HAP-1 (cell line): ENCODE measurements around the gene MRPL48.
A peak's percentile ranks its signal among the peaks of the same experiment; 100 is the strongest.

Experiments used
- DNase-seq, 2 experiments: peaks; one replicate each; pipeline ENCODE4 v3.0.0-alpha.2; 2016 to 2020; ENCODE audit warnings: low spot score in 2 of 2
- H3K27me3 ChIP-seq: fragments of 250-450 bp; sonication (Bioruptor Pico); 2 replicates; pipeline ENCODE4 v1.5.1; 2020; ENCODE audit warnings: low read depth, mild to moderate bottlenecking, moderate library complexity
- H3K36me3 ChIP-seq: fragments of 250-450 bp; sonication (Bioruptor Pico); replicated peaks from 2 replicates; pipeline ENCODE4 v1.5.1; 2020; ENCODE audit warnings: mild to moderate bottlenecking
- H3K4me1 ChIP-seq: fragments of 250-450 bp; sonication (Bioruptor Pico); 2 replicates; pipeline ENCODE4 v1.5.1; 2020; ENCODE audit warnings: mild to moderate bottlenecking
- H3K4me3 ChIP-seq: fragments of 250-450 bp; sonication (Bioruptor Pico); 2 replicates; pipeline ENCODE4 v1.5.1; 2020; ENCODE audit warnings: mild to moderate bottlenecking, moderate library complexity
- H3K9me3 ChIP-seq: fragments of 250-450 bp; sonication (Bioruptor Pico); 2 replicates; pipeline ENCODE4 v1.5.1; 2020; ENCODE audit warnings: mild to moderate bottlenecking, moderate library complexity
- in situ Hi-C: fragments of 300-500 bp; cut with MboI; formaldehyde crosslinking; loops from 3 replicates; pipeline ENCODE4 v1.14.3; 2020; ENCODE audit warnings: low sequenced_read_pairs, inconsistent platforms, mixed read lengths

The MRPL48 gene

GRCh38 chr11:73787051-73787642 is 527 bp upstream of the MRPL48 start:
- Histone ChIP-seq H3K4me1 (peaks cover 14% of the 10 kb centered on the region), H3K27me3 (no peaks in the 10 kb centered on the region), H3K36me3 (peaks cover under 1% of the 10 kb centered on the region; the same call in 1 of the 2 replicates), H3K4me3 (peak overlapping the region; percentile 84), H3K9me3 (no peaks in the 10 kb centered on the region)
- no peak for DNase-seq
- in situ Hi-C loops, result no loop called here

GRCh38 chr11:73789279-73789670 is 1.6 kb downstream of the MRPL48 start:
- no peaks in the 10 kb centered on the region for H3K27me3 ChIP-seq
- no peaks in the 10 kb centered on the region for H3K9me3 ChIP-seq
- H3K36me3 ChIP-seq, result peaks cover 7% of the 10 kb centered on the region
- H3K4me1 ChIP-seq, result peaks cover 14% of the 10 kb centered on the region
- in situ Hi-C loops, result no loop called here
- DNase-seq, result no peak
- H3K4me3 ChIP-seq, result no peak overlapping the region

- H3K36me3 ChIP-seq, result peaks cover 7% of the 10 kb centered on the region
- in situ Hi-C loops, result no loop called here
- no peak for DNase-seq
- no peaks in the 10 kb centered on the region for H3K27me3 ChIP-seq
- H3K4me3 ChIP-seq, result no peak overlapping the region
- no peaks in the 10 kb centered on the region for H3K9me3 ChIP-seq
- H3K4me1 ChIP-seq, result peaks cover 9% of the 10 kb centered on the region
Observed at GRCh38 chr11:73792584-73792983, 4.9 kb downstream of the MRPL48 start.

- Histone ChIP-seq H3K4me1 (no peaks in the 10 kb centered on the region), H3K9me3 (no peaks in the 10 kb centered on the region), H3K27me3 (no peaks in the 10 kb centered on the region), H3K4me3 (no peak overlapping the region), H3K36me3 (peaks cover 7% of the 10 kb centered on the region)
- in situ Hi-C loops, result no loop called here
- peak in 1 of 2 experiments; percentile 48 for DNase-seq
Observed at GRCh38 chr11:73795925-73796632, 8.4 kb downstream of the MRPL48 start.

- Histone ChIP-seq H3K27me3 (no peaks in the 10 kb centered on the region), H3K4me3 (no peak overlapping the region), H3K4me1 (no peaks in the 10 kb centered on the region), H3K9me3 (no peaks in the 10 kb centered on the region), H3K36me3 (peaks cover 3% of the 10 kb centered on the region)
- in situ Hi-C loops, result no loop called here
- DNase-seq, result no peak
Observed at GRCh38 chr11:73797457-73797856, 9.8 kb downstream of the MRPL48 start.

- in situ Hi-C loops, result no loop called here
- no peaks in the 10 kb centered on the region for H3K27me3 ChIP-seq
- DNase-seq, result no peak
- no peaks in the 10 kb centered on the region; the same call in 1 of the 2 replicates for H3K36me3 ChIP-seq
- H3K4me3 ChIP-seq, result no peak overlapping the region
- H3K4me1 ChIP-seq, result no peaks in the 10 kb centered on the region
- H3K9me3 ChIP-seq, result no peaks in the 10 kb centered on the region
Observed at GRCh38 chr11:73800276-73800806, 12.7 kb downstream of the MRPL48 start.

- DNase-seq, result no peak
- Histone ChIP-seq H3K4me3 (no peak overlapping the region), H3K36me3 (peaks cover 2% of the 10 kb centered on the region), H3K4me1 (no peaks in the 10 kb centered on the region), H3K9me3 (no peaks in the 10 kb centered on the region), H3K27me3 (no peaks in the 10 kb centered on the region)
- in situ Hi-C loops, result no loop called here
Observed at GRCh38 chr11:73801136-73801535, 13.5 kb downstream of the MRPL48 start.

GRCh38 chr11:73804712-73805111 is 17.0 kb downstream of the MRPL48 start:
- peaks cover 11% of the 10 kb centered on the region for H3K36me3 ChIP-seq
- H3K4me3 ChIP-seq, result no peak overlapping the region
- in situ Hi-C loops, result no loop called here
- no peaks in the 10 kb centered on the region for H3K27me3 ChIP-seq
- DNase-seq, result no peak
- no peaks in the 10 kb centered on the region for H3K9me3 ChIP-seq
- no peaks in the 10 kb centered on the region for H3K4me1 ChIP-seq

- no peaks in the 10 kb centered on the region for H3K27me3 ChIP-seq
- peaks cover 11% of the 10 kb centered on the region for H3K36me3 ChIP-seq
- no peaks in the 10 kb centered on the region for H3K9me3 ChIP-seq
- H3K4me3 ChIP-seq, result no peak overlapping the region
- H3K4me1 ChIP-seq, result no peaks in the 10 kb centered on the region
- no peak for DNase-seq
- in situ Hi-C loops, result no loop called here
Observed at GRCh38 chr11:73808052-73808451, 20.4 kb downstream of the MRPL48 start.

GRCh38 chr11:73810637-73811036 is 23.0 kb downstream of the MRPL48 start:
- in situ Hi-C loops, result no loop called here
- H3K4me1 ChIP-seq, result no peaks in the 10 kb centered on the region
- no peak overlapping the region for H3K4me3 ChIP-seq
- no peaks in the 10 kb centered on the region for H3K27me3 ChIP-seq
- H3K9me3 ChIP-seq, result no peaks in the 10 kb centered on the region
- peaks cover 11% of the 10 kb centered on the region for H3K36me3 ChIP-seq
- DNase-seq, result no peak

- H3K4me1 ChIP-seq, result no peaks in the 10 kb centered on the region
- H3K9me3 ChIP-seq, result no peaks in the 10 kb centered on the region
- DNase-seq, result no peak
- H3K4me3 ChIP-seq, result no peak overlapping the region
- H3K36me3 ChIP-seq, result peaks cover 5% of the 10 kb centered on the region
- in situ Hi-C loops, result no loop called here
- no peaks in the 10 kb centered on the region for H3K27me3 ChIP-seq
Observed at GRCh38 chr11:73812234-73812633, 24.6 kb downstream of the MRPL48 start.

GRCh38 chr11:73814812-73815211 is 27.1 kb downstream of the MRPL48 start:
- Histone ChIP-seq H3K9me3 (no peaks in the 10 kb centered on the region), H3K4me3 (no peak overlapping the region), H3K36me3 (no peaks in the 10 kb centered on the region; the same call in none of the 2 replicates), H3K4me1 (no peaks in the 10 kb centered on the region), H3K27me3 (no peaks in the 10 kb centered on the region)
- in situ Hi-C loops, result no loop called here
- no peak for DNase-seq

GRCh38 chr11:73818846-73819245 is 31.2 kb downstream of the MRPL48 start:
- in situ Hi-C loops, result no loop called here
- Histone ChIP-seq H3K4me1 (no peaks in the 10 kb centered on the region), H3K36me3 (no peaks in the 10 kb centered on the region; the same call in 1 of the 2 replicates), H3K9me3 (no peaks in the 10 kb centered on the region), H3K4me3 (no peak overlapping the region), H3K27me3 (no peaks in the 10 kb centered on the region)
- no peak for DNase-seq

- Histone ChIP-seq H3K9me3 (no peaks in the 10 kb centered on the region), H3K27me3 (no peaks in the 10 kb centered on the region), H3K36me3 (peaks cover 6% of the 10 kb centered on the region; the same call in 1 of the 2 replicates), H3K4me3 (no peak overlapping the region), H3K4me1 (no peaks in the 10 kb centered on the region; the same call in 1 of the 2 replicates)
- in situ Hi-C loops, result no loop called here
- DNase-seq, result no peak
Observed at GRCh38 chr11:73830261-73830660, 42.6 kb downstream of the MRPL48 start.
